Body of pancreas (tissue), 4 donors: ENCODE data around the gene P2RX6. TPM values are rescaled to one million over a fixed set of nuclear protein-coding genes. Genes with fewer than 3 reads are reported as not detected.

ENCODE experiments used
- ATAC-seq: fragments of 150-250 bp; one replicate; pipeline ENCODE4 v1.9.1; 2016
- DNase-seq, 4 donors: peaks; one replicate each; pipeline ENCODE4 v3.0.0-alpha.2; 2019
- H3K27ac ChIP-seq, 4 donors: fragments of 200-600 bp; sonication (generic); 1 replicate in 3 of 4; 2 replicates in 1 of 4; pipeline versions ENCODE4 v1.5.1 to v1.6.1; 2016 to 2019; ENCODE audit warnings: mild to moderate bottlenecking in 1 of 4, mixed read lengths in 1 of 4, moderate library complexity in 1 of 4
- H3K27me3 ChIP-seq, 2 donors: fragments of 200-600 bp; sonication (generic); one replicate each; pipeline ENCODE4 v1.6.0; 2016; ENCODE audit warnings: mild to moderate bottlenecking in 1 of 2
- H3K36me3 ChIP-seq, 2 donors: fragments of 200-600 bp; sonication (generic); replicated peaks in 1 of 2; 2 replicates each; pipeline ENCODE4 v1.5.1; 2016; ENCODE audit warnings: low read depth in 2 of 2; ENCODE audit not compliant: insufficient read depth in 1 of 2
- H3K4me1 ChIP-seq: fragments of 200-600 bp; sonication (generic); one replicate; pipeline ENCODE4 v1.6.0; 2016
- H3K4me3 ChIP-seq, 2 donors: fragments of 200-600 bp; sonication (generic); 1 replicate in 1 of 2; 2 replicates in 1 of 2; pipeline ENCODE4 v1.5.1; 2016 to 2019
- H3K9me3 ChIP-seq, 3 donors: fragments of 200-600 bp; sonication (generic); 1 replicate in 2 of 3; 2 replicates in 1 of 3; pipeline ENCODE4 v1.5.1; 2016
- POLR2A ChIP-seq, 3 donors: fragments of 450-650 bp; IDR thresholded peaks; one replicate each; pipeline ENCODE4 v1.6.1; 2016; ENCODE audit warnings: antibody characterized with exemption in 3 of 3, mild to moderate bottlenecking in 2 of 3
- WGBS, 2 donors: methylation state at CpG; one replicate each; pipeline ENCODE4 v1.1.5; 2017; 5-methylcytosine and 5-hydroxymethylcytosine counted together
- intact Hi-C: fragments of 100-400 bp; cut with DNase I; formaldehyde crosslinking; loops from one replicate; pipeline ENCODE4 v1.15.1; 2023
- total RNA-seq, 2 donors: library from RNA; depleted of rRNA; stranded (reverse); fragments of >200 nt; gene quantifications; one replicate each; pipeline ENCODE4 v1.1.0, GENCODE V29; 2016
- TF ChIP-seq, protein P1 (sequence below), 7 experiments: fragments of 450-650 bp in 4 of 7; fragments of 200-600 bp in 3 of 7; sonication (generic) in 3 of 7; IDR thresholded peaks; one replicate each; pipeline ENCODE4 v1.5.1; 2016 to 2019; ENCODE audit warnings: antibody characterized with exemption in 7 of 7

Gene P2RX6
- total RNA-seq, 2 donors from 2014 or later, result not detected

DNA sequence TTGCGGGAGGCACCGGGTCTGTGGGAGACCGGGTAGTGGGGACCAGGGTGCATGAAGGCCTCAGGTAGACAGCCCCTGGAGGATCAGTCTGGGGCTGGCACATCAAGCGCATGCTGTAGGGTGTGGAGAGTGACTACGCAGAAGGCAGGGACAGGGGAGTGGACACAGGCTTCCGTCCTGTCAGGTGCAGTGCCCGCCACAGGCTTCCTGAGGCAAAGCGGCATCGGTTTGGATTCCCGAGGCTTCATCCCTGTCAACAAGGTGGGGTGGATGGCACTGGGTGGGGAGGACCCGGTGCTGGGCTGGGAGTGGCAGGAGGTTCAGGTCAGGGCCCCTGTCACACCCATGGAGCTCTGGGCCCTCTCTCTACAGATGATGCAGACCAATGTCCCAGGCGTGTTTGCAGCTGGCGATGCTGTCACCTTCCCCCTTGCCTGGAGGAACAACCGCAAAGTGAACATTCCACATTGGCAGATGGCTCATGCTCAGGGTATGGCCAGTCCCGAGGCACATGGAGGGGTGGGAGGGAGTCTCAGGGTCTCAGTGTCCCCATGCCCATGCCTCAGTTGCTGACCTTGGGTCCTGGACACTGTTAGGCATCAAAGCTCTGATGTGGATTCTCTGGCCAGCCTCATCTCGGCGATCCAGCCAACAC is 37.3 kb upstream of the P2RX6 start:
- TF ChIP-seq, protein P1, sequence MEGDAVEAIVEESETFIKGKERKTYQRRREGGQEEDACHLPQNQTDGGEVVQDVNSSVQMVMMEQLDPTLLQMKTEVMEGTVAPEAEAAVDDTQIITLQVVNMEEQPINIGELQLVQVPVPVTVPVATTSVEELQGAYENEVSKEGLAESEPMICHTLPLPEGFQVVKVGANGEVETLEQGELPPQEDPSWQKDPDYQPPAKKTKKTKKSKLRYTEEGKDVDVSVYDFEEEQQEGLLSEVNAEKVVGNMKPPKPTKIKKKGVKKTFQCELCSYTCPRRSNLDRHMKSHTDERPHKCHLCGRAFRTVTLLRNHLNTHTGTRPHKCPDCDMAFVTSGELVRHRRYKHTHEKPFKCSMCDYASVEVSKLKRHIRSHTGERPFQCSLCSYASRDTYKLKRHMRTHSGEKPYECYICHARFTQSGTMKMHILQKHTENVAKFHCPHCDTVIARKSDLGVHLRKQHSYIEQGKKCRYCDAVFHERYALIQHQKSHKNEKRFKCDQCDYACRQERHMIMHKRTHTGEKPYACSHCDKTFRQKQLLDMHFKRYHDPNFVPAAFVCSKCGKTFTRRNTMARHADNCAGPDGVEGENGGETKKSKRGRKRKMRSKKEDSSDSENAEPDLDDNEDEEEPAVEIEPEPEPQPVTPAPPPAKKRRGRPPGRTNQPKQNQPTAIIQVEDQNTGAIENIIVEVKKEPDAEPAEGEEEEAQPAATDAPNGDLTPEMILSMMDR (IDR thresholded peaks at IDR 0.05), result no peak
- TF ChIP-seq POLR2A (IDR thresholded peaks at IDR 0.05), result no peak
- WGBS, 2 donors, result 81 to 93% methylated on average over 14 to 17 of the region's 17 CpGs
- Histone ChIP-seq H3K4me1 (peaks cover 25% of the 10 kb centered on the region), H3K27me3 (no peaks in the 10 kb centered on the region), H3K9me3 (no peaks in the 10 kb centered on the region), H3K4me3 (no peak overlapping the region), H3K36me3 (no peaks in the 10 kb centered on the region), H3K27ac (no peak overlapping the region)
- ATAC-seq (no peak), DNase-seq (no peak)
- intact Hi-C loops, result no loop called here

DNA sequence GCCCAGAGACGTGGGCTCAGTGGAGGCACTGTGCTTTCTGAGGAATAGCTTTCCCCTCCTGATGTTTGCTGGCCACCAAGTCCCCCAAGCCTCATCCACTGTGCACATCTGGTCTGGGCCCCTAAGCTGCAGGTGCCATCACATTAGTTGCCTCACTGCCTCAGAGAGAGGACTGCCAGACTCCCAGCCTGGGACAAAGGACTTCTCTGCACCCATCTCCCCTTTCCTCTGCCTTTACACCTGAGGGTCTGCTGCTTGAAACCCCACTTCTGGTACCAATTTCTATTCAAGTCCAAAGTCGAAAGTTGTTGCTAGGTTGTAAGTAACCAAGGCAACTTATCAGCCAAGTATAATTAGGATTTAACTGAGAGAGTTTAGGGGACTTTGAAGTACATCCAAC is 36.5 kb upstream of the P2RX6 start:
- 82 to 89% methylated on average over 2 of the region's 2 CpGs for WGBS, 2 donors
- Histone ChIP-seq H3K27me3 (no peaks in the 10 kb centered on the region), H3K27ac (no peak overlapping the region), H3K4me1 (peaks cover 32% of the 10 kb centered on the region), H3K36me3 (no peaks in the 10 kb centered on the region), H3K4me3 (no peak overlapping the region), H3K9me3 (no peaks in the 10 kb centered on the region)
- intact Hi-C loops, result no loop called here
- DNase-seq (no peak), ATAC-seq (no peak)
- no peak for TF ChIP-seq POLR2A (IDR thresholded peaks at IDR 0.05)
- TF ChIP-seq, protein P1 (IDR thresholded peaks at IDR 0.05), result no peak

DNA sequence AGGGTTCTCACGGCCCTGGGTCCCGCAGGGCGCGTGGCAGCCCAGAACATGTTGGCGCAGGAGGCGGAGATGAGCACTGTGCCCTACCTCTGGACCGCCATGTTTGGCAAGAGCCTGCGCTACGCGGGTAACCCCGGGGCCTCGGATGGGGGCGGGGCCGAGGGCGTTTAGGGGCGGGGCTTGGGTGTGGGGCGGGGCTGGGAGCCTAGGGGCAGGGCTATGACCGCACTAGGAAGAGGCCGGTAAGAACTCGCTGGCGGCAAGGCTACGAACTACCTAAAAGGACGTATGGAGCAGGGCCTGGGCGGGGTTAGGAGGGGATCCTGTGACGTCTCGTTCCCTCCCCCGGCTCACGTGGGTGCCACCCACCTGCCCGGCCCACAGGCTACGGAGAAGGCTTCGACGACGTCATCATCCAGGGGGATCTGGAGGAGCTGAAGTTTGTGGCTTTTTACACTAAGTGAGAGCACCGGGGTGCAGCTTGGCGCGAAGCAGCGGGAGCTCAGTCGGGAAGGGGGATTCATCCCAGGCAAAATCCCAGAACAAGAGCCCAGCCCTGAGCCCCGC is 35.6 kb upstream of the P2RX6 start:
- Histone ChIP-seq H3K9me3 (no peaks in the 10 kb centered on the region), H3K4me1 (peaks cover 34% of the 10 kb centered on the region), H3K27me3 (no peaks in the 10 kb centered on the region), H3K27ac (no peak overlapping the region), H3K4me3 (no peak overlapping the region), H3K36me3 (no peaks in the 10 kb centered on the region)
- DNase-seq, result peak; percentile 69 to 79 (median 78)
- TF ChIP-seq POLR2A (IDR thresholded peaks at IDR 0.05), result no peak
- TF ChIP-seq, protein P1 (IDR thresholded peaks at IDR 0.05), result no peak
- 4 to 11% methylated on average over 13 to 37 of the region's 39 CpGs for WGBS, 2 donors
- ATAC-seq, result peak; percentile 64
- intact Hi-C loops, result no loop called here

DNA sequence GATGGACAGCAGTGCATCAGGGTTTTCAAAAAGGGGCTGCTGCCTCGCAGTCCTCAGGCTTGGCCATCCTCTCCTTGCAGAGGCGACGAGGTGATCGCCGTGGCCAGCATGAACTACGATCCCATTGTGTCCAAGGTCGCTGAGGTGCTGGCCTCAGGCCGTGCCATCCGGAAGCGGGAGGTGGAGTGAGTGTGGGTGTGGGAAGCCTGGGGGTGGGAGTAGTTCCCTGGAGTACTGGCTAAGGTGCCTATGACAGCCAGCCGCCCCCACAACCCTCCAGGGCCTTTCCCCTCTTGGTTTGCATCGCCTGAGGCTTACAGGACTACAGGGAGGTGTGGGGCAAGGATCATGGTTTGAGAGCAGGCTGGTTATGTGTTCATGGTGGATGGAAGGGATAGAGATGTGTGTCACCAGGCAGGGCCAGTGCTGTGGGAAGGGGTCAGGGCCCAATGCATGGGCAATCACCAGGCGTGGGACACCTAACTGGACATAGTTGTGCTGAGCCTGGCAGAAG is 35.0 kb upstream of the P2RX6 start:
- no peak for DNase-seq
- H3K27ac ChIP-seq, result no peak overlapping the region
- no peaks in the 10 kb centered on the region for H3K27me3 ChIP-seq
- H3K36me3 ChIP-seq, result no peaks in the 10 kb centered on the region
- no peak for TF ChIP-seq POLR2A (IDR thresholded peaks at IDR 0.05)
- TF ChIP-seq, protein P1 (IDR thresholded peaks at IDR 0.05), result no peak
- H3K4me3 ChIP-seq, result no peak overlapping the region
- intact Hi-C loops, result no loop called here
- WGBS, 2 donors, result 31 to 83% methylated on average over 3 to 13 of the region's 13 CpGs
- H3K9me3 ChIP-seq, result no peaks in the 10 kb centered on the region
- no peak for ATAC-seq
- peaks cover 34% of the 10 kb centered on the region for H3K4me1 ChIP-seq
